Transverse colon (tissue), 4 donors: ENCODE measurements around the gene COPS8.

Experiments used
- EP300 ChIP-seq: sonication (generic); formaldehyde crosslinking; IDR thresholded peaks from one replicate; pipeline ENCODE4 v1.6.1; 2017; ENCODE audit warnings: antibody characterized with exemption, low read depth
- POLR2AphosphoS5 ChIP-seq, 3 donors: sonication (generic); formaldehyde crosslinking; IDR thresholded peaks; one replicate each; pipeline ENCODE4 v1.6.1; 2016; ENCODE audit warnings: antibody characterized with exemption in 3 of 3
- TF ChIP-seq, protein P1 (sequence below), 5 experiments: fragments of 200-600 bp in 3 of 5; fragments of 450-650 bp in 2 of 5; sonication (generic) in 3 of 5; IDR thresholded peaks; 1 replicate in 2 of 5; 2 replicates in 3 of 5; pipeline ENCODE4 v1.5.1; 2016 to 2017; ENCODE audit warnings: antibody characterized with exemption in 5 of 5, inconsistent platforms in 3 of 5, mild to moderate bottlenecking in 2 of 5, moderate library complexity in 1 of 5

DNA sequence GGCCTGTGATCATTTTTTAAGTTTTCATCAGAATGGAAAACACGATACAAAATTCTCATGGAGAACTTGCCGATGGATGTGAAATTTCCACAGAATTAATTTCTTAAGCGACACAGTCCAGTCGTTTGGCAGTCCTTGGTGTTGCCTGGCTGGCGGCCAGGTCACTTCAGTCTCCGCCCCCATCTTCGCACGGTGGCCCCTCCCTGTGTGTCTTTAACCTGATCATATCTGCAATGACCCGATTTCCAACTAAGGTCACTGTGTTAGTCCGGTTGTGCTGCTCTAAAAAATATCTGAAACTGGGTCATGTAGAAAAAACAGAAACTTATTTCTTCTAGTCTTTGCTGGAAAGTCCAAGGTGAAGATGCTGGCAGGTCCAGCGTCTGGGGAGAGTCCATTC, 44.5 kb upstream of the COPS8 start:
- TF ChIP-seq, protein P1, sequence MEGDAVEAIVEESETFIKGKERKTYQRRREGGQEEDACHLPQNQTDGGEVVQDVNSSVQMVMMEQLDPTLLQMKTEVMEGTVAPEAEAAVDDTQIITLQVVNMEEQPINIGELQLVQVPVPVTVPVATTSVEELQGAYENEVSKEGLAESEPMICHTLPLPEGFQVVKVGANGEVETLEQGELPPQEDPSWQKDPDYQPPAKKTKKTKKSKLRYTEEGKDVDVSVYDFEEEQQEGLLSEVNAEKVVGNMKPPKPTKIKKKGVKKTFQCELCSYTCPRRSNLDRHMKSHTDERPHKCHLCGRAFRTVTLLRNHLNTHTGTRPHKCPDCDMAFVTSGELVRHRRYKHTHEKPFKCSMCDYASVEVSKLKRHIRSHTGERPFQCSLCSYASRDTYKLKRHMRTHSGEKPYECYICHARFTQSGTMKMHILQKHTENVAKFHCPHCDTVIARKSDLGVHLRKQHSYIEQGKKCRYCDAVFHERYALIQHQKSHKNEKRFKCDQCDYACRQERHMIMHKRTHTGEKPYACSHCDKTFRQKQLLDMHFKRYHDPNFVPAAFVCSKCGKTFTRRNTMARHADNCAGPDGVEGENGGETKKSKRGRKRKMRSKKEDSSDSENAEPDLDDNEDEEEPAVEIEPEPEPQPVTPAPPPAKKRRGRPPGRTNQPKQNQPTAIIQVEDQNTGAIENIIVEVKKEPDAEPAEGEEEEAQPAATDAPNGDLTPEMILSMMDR (IDR thresholded peaks at IDR 0.05), result no peak
- TF ChIP-seq POLR2AphosphoS5 (IDR thresholded peaks at IDR 0.05) (no peak), EP300 (no peak)
